ENCODE measurements around the gene CADPS. TPM values are rescaled to one million over a fixed set of nuclear protein-coding genes. Genes with fewer than 3 reads are reported as not detected.

The CADPS gene
- total RNA-seq, 3 donors from 2014 or later (not counting 1 experiment from before 2014, with no cell fraction given), result not detected

DNA sequence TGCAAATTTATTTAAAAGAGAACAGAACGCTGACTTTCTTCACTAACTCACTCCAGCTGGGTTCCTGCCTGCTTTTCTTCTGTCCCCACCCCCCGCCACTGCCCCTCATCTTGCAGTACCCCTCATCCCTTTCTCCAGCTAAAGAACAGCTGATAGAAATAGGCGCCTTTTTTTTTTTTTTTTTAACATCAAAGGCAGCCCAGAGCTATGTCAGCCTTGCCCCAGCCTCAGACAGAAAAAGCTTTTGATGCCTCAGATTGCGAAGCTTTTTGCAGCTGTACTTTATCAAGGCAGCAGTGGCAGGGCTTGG, 1.8 kb downstream of the CADPS start:
- Histone ChIP-seq H3K36me3 (ENCODE audit: control insufficient read depth, insufficient read depth, low read length) (no peaks in the 10 kb centered on the region), H3K27me3 (ENCODE audit: control insufficient read depth, insufficient read depth, low read length) (peaks cover 9% of the 10 kb centered on the region), H3K9me3 (ENCODE audit: control insufficient read depth, insufficient read depth, low read length) (peaks cover 14% of the 10 kb centered on the region), H3K4me3 (ENCODE audit: low read length) (no peak overlapping the region), H3K4me1 (ENCODE audit: control insufficient read depth, insufficient read depth, low read length) (no peaks in the 10 kb centered on the region), H3K27ac (ENCODE audit: low read length) (no peak overlapping the region)
- Mint-ChIP-seq H3K4me3 (no peak overlapping the region), H3K9me3 (peaks cover 7 to 9% of the 10 kb centered on the region in 2 donors), H3K27me3 (ENCODE audit: low read depth in 2 of 2) (peaks cover 20 to 29% of the 10 kb centered on the region in 2 donors), H3K4me1 (no peaks in the 10 kb centered on the region), H3K36me3 (peaks cover 10% of the 10 kb centered on the region), H3K27ac (no peak overlapping the region)
- ATAC-seq (no peak), DNase-seq (no peak)
- WGBS (ENCODE audit: insufficient coverage), result 19% methylated on average over 4 of the region's 4 CpGs
- TF ChIP-seq, protein P1, sequence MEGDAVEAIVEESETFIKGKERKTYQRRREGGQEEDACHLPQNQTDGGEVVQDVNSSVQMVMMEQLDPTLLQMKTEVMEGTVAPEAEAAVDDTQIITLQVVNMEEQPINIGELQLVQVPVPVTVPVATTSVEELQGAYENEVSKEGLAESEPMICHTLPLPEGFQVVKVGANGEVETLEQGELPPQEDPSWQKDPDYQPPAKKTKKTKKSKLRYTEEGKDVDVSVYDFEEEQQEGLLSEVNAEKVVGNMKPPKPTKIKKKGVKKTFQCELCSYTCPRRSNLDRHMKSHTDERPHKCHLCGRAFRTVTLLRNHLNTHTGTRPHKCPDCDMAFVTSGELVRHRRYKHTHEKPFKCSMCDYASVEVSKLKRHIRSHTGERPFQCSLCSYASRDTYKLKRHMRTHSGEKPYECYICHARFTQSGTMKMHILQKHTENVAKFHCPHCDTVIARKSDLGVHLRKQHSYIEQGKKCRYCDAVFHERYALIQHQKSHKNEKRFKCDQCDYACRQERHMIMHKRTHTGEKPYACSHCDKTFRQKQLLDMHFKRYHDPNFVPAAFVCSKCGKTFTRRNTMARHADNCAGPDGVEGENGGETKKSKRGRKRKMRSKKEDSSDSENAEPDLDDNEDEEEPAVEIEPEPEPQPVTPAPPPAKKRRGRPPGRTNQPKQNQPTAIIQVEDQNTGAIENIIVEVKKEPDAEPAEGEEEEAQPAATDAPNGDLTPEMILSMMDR (IDR thresholded peaks at IDR 0.05), result no peak
- intact Hi-C loops (cut with micrococcal nuclease), result no loop called here

DNA sequence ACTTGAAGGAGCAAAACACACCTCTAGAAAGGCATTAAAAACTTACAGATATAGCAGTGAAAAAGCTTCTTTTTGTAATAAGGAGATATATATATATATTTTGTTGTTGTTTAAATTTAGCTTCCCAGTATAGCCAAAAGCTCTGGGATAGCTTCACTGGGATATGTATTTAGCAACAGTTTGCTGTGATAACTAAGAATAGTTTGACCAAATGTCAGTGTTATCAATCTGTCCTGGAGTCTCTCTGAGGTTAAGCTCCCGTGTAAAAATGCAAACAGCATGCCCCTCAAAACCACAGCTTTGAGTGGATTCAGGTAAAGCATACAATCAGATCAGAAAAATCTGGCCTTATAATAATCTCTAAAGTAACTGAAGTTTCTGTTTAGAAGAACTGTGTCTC, 2.9 kb downstream of the CADPS start:
- peaks cover 9% of the 10 kb centered on the region for H3K27me3 ChIP-seq (ENCODE audit: control insufficient read depth, insufficient read depth, low read length)
- 33% methylated on average over 1 of the region's 1 CpG for WGBS (ENCODE audit: insufficient coverage)
- DNase-seq (no peak), ATAC-seq (no peak)
- peaks cover 10% of the 10 kb centered on the region for H3K36me3 Mint-ChIP-seq
- H3K27ac Mint-ChIP-seq, result no peak overlapping the region
- no peak overlapping the region for H3K27ac ChIP-seq (ENCODE audit: low read length)
- peaks cover 7 to 9% of the 10 kb centered on the region in 2 donors for H3K9me3 Mint-ChIP-seq
- peaks cover 14% of the 10 kb centered on the region for H3K9me3 ChIP-seq (ENCODE audit: control insufficient read depth, insufficient read depth, low read length)
- H3K27me3 Mint-ChIP-seq (ENCODE audit: low read depth in 2 of 2), result peaks cover 20 to 29% of the 10 kb centered on the region in 2 donors
- intact Hi-C loops (cut with micrococcal nuclease), result no loop called here
- H3K4me1 Mint-ChIP-seq, result no peaks in the 10 kb centered on the region
- TF ChIP-seq, protein P1 (IDR thresholded peaks at IDR 0.05), result no peak
- H3K36me3 ChIP-seq (ENCODE audit: control insufficient read depth, insufficient read depth, low read length), result no peaks in the 10 kb centered on the region
- no peaks in the 10 kb centered on the region for H3K4me1 ChIP-seq (ENCODE audit: control insufficient read depth, insufficient read depth, low read length)
- no peak overlapping the region for H3K4me3 ChIP-seq (ENCODE audit: low read length)
- H3K4me3 Mint-ChIP-seq, result no peak overlapping the region

DNA sequence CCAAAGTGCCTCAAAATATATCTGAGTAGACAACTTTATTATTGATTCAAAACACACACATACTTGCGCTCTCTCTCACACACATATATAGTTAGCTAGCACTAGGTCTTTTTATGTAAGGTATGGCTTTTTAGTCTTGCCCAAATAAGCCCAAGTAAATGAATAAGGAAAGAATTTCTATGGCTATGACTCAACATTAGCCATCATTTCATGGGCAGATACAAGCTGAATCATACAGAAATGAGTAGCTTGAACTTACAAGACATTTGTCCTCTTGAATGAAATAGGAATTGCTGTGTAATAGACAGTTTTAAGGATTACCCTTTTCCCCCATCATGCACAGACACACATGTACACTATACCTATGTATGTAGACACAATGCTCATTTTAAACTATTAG, 4.9 kb downstream of the CADPS start:
- peaks cover 4% of the 10 kb centered on the region for H3K9me3 ChIP-seq (ENCODE audit: control insufficient read depth, insufficient read depth, low read length)
- peaks cover 9% of the 10 kb centered on the region for H3K27me3 ChIP-seq (ENCODE audit: control insufficient read depth, insufficient read depth, low read length)
- no peaks in the 10 kb centered on the region for H3K4me1 ChIP-seq (ENCODE audit: control insufficient read depth, insufficient read depth, low read length)
- ATAC-seq (no peak), DNase-seq (no peak)
- no CpG with 5 or more reads among the region's 1 CpG for WGBS (ENCODE audit: insufficient coverage)
- no peak overlapping the region for H3K4me3 Mint-ChIP-seq
- peaks cover 3 to 6% of the 10 kb centered on the region in 2 donors for H3K9me3 Mint-ChIP-seq
- H3K36me3 Mint-ChIP-seq, result no peaks in the 10 kb centered on the region
- H3K4me3 ChIP-seq (ENCODE audit: low read length), result no peak overlapping the region
- H3K27me3 Mint-ChIP-seq (ENCODE audit: low read depth in 2 of 2), result peaks cover 0 to 14% of the 10 kb centered on the region in 2 donors
- no peaks in the 10 kb centered on the region for H3K36me3 ChIP-seq (ENCODE audit: control insufficient read depth, insufficient read depth, low read length)
- intact Hi-C loops (cut with micrococcal nuclease), result no loop called here
- no peaks in the 10 kb centered on the region for H3K4me1 Mint-ChIP-seq
- no peak overlapping the region for H3K27ac Mint-ChIP-seq
- no peak overlapping the region for H3K27ac ChIP-seq (ENCODE audit: low read length)
- TF ChIP-seq, protein P1 (IDR thresholded peaks at IDR 0.05), result no peak

DNA sequence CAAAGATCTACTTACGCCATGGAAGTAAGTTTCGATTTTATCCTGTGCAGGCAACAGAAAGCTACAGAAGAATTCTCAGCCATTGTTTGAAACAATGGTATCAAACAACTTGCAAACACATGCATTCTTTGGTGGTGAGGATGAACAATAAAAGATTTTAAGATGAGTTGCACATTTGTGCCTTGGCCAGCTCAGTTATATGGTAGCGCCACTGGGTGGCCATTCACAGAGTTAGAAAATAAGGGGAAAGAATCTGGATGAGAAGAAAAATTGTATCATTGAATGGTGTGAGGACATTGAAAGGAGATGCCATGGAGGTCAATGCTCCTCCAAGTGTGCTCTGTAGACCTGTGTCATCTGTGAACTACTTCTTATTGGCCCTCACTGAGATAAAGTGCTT, 11.6 kb downstream of the CADPS start:
- Histone ChIP-seq H3K27me3 (ENCODE audit: control insufficient read depth, insufficient read depth, low read length) (no peaks in the 10 kb centered on the region), H3K36me3 (ENCODE audit: control insufficient read depth, insufficient read depth, low read length) (no peaks in the 10 kb centered on the region), H3K4me1 (ENCODE audit: control insufficient read depth, insufficient read depth, low read length) (no peaks in the 10 kb centered on the region), H3K4me3 (ENCODE audit: low read length) (no peak overlapping the region), H3K27ac (ENCODE audit: low read length) (no peak overlapping the region), H3K9me3 (ENCODE audit: control insufficient read depth, insufficient read depth, low read length) (no peaks in the 10 kb centered on the region)
- ATAC-seq (no peak), DNase-seq (no peak)
- no peaks in the 10 kb centered on the region for H3K27me3 Mint-ChIP-seq (ENCODE audit: low read depth in 2 of 2)
- peaks cover 5 to 6% of the 10 kb centered on the region in 2 donors for H3K9me3 Mint-ChIP-seq
- H3K27ac Mint-ChIP-seq, result no peak overlapping the region
- no peak overlapping the region for H3K4me3 Mint-ChIP-seq
- 94% methylated on average over 3 of the region's 3 CpGs for WGBS (ENCODE audit: insufficient coverage)
- no peaks in the 10 kb centered on the region for H3K36me3 Mint-ChIP-seq
- no peaks in the 10 kb centered on the region for H3K4me1 Mint-ChIP-seq
- intact Hi-C loops (cut with micrococcal nuclease), result no loop called here
- TF ChIP-seq, protein P1 (IDR thresholded peaks at IDR 0.05), result no peak

Measured in natural killer cell (primary cell).